ENCODE measurements around the gene CTTNBP2.

CTTNBP2 gene

GRCh38 chr7:117829450-117830117 lies 43.7 kb downstream of the CTTNBP2 start:
- in situ Hi-C loops (cut with HindIII; ENCODE audit: low sequenced_read_pairs), result no loop called here

GRCh38 chr7:117828825-117829224 lies 44.4 kb downstream of the CTTNBP2 start:
- in situ Hi-C loops (cut with HindIII; ENCODE audit: low sequenced_read_pairs), result no loop called here

- in situ Hi-C loops (cut with HindIII; ENCODE audit: low sequenced_read_pairs), result no loop called here
Observed at GRCh38 chr7:117827862-117828261, 45.4 kb downstream of the CTTNBP2 start.

GRCh38 chr7:117825132-117825531 lies 48.1 kb downstream of the CTTNBP2 start:
- in situ Hi-C loops (cut with HindIII; ENCODE audit: low sequenced_read_pairs), result no loop called here

GRCh38 chr7:117824592-117824991 lies 48.6 kb downstream of the CTTNBP2 start:
- in situ Hi-C loops (cut with HindIII; ENCODE audit: low sequenced_read_pairs), result no loop called here

GRCh38 chr7:117819558-117819957 lies 53.7 kb downstream of the CTTNBP2 start:
- in situ Hi-C loops (cut with HindIII; ENCODE audit: low sequenced_read_pairs), result loop anchor here (5.0 kb wide), 1 partner anchor 53 kb away; the partner anchor contains the start of gene CTTNBP2

GRCh38 chr7:117818232-117818631 lies 55.0 kb downstream of the CTTNBP2 start:
- in situ Hi-C loops (cut with HindIII; ENCODE audit: low sequenced_read_pairs), result loop anchor here (5.0 kb wide), 1 partner anchor 54 kb away; the partner anchor contains the start of gene CTTNBP2

- in situ Hi-C loops (cut with HindIII; ENCODE audit: low sequenced_read_pairs), result loop anchor here (5.0 kb wide), 1 partner anchor 56 kb away; the partner anchor contains the start of gene CTTNBP2
Observed at GRCh38 chr7:117816727-117817126, 56.5 kb downstream of the CTTNBP2 start.

- in situ Hi-C loops (cut with HindIII; ENCODE audit: low sequenced_read_pairs), result no loop called here
Observed at GRCh38 chr7:117811696-117812095, 61.5 kb downstream of the CTTNBP2 start.

- in situ Hi-C loops (cut with HindIII; ENCODE audit: low sequenced_read_pairs), result no loop called here
Observed at GRCh38 chr7:117810642-117811512, 62.4 kb downstream of the CTTNBP2 start.

- in situ Hi-C loops (cut with HindIII; ENCODE audit: low sequenced_read_pairs), result no loop called here
Observed at GRCh38 chr7:117809958-117810357, 63.3 kb downstream of the CTTNBP2 start.

GRCh38 chr7:117808910-117809705 lies 64.1 kb downstream of the CTTNBP2 start:
- in situ Hi-C loops (cut with HindIII; ENCODE audit: low sequenced_read_pairs), result no loop called here

- in situ Hi-C loops (cut with HindIII; ENCODE audit: low sequenced_read_pairs), result no loop called here
Observed at GRCh38 chr7:117808341-117808757, 64.9 kb downstream of the CTTNBP2 start.

- in situ Hi-C loops (cut with HindIII; ENCODE audit: low sequenced_read_pairs), result no loop called here
Observed at GRCh38 chr7:117807676-117808075, 65.6 kb downstream of the CTTNBP2 start.

GRCh38 chr7:117806011-117806410 lies 67.2 kb downstream of the CTTNBP2 start:
- in situ Hi-C loops (cut with HindIII; ENCODE audit: low sequenced_read_pairs), result no loop called here

- in situ Hi-C loops (cut with HindIII; ENCODE audit: low sequenced_read_pairs), result no loop called here
Observed at GRCh38 chr7:117805241-117805640, 68.0 kb downstream of the CTTNBP2 start.

- in situ Hi-C loops (cut with HindIII; ENCODE audit: low sequenced_read_pairs), result no loop called here
Observed at GRCh38 chr7:117803476-117803875, 69.8 kb downstream of the CTTNBP2 start.

- in situ Hi-C loops (cut with HindIII; ENCODE audit: low sequenced_read_pairs), result no loop called here
Observed at GRCh38 chr7:117802660-117803059, 70.6 kb downstream of the CTTNBP2 start.

- in situ Hi-C loops (cut with HindIII; ENCODE audit: low sequenced_read_pairs), result no loop called here
Observed at GRCh38 chr7:117800841-117801240, 72.4 kb downstream of the CTTNBP2 start.

GRCh38 chr7:117800406-117800805 lies 72.8 kb downstream of the CTTNBP2 start:
- in situ Hi-C loops (cut with HindIII; ENCODE audit: low sequenced_read_pairs), result no loop called here

- in situ Hi-C loops (cut with HindIII; ENCODE audit: low sequenced_read_pairs), result no loop called here
Observed at GRCh38 chr7:117796889-117797288, 76.4 kb downstream of the CTTNBP2 start.
